Uterus (tissue), 4 donors: Measurements from ENCODE around the gene TCEAL8. TPM values are rescaled to one million over a fixed set of nuclear protein-coding genes. Genes with fewer than 3 reads are reported as not detected.

Experiments
- DNase-seq, 2 donors: peaks; one replicate each; pipeline ENCODE4 v3.0.0-alpha.2; 2019 to 2020
- H3K27ac ChIP-seq, 2 donors: fragments of 200-600 bp; sonication (generic); 1 replicate in 1 of 2; 2 replicates in 1 of 2; pipeline ENCODE4 v1.5.1; 2016 to 2018
- H3K27me3 ChIP-seq, 2 donors: fragments of 200-600 bp; sonication (generic); one replicate each; pipeline ENCODE4 v1.5.1; 2018 to 2019; ENCODE audit warnings: control low read depth in 1 of 2
- H3K36me3 ChIP-seq, 2 donors: fragments of 200-600 bp; sonication (generic); one replicate each; pipeline ENCODE4 v1.5.1; 2019; ENCODE audit warnings: control low read depth in 1 of 2
- H3K4me1 ChIP-seq, 2 donors: fragments of 200-600 bp; sonication (generic); one replicate each; pipeline ENCODE4 v1.5.1; 2018 to 2019; ENCODE audit warnings: control low read depth in 1 of 2
- H3K4me3 ChIP-seq, 2 donors: fragments of 200-600 bp; sonication (generic); 1 replicate in 1 of 2; 2 replicates in 1 of 2; pipeline ENCODE4 v1.5.1; 2018 to 2019; ENCODE audit warnings: mild to moderate bottlenecking in 1 of 2
- H3K9me3 ChIP-seq, 2 donors: fragments of 200-600 bp; sonication (generic); one replicate each; pipeline ENCODE4 v1.5.1; 2019; ENCODE audit warnings: control low read depth in 1 of 2
- POLR2A ChIP-seq, 2 donors: fragments of 450-650 bp; IDR thresholded peaks; one replicate each; pipeline ENCODE4 v1.6.1; 2016; ENCODE audit warnings: antibody characterized with exemption in 2 of 2, mild to moderate bottlenecking in 1 of 2, moderate library complexity in 1 of 2
- intact Hi-C: fragments of 100-400 bp; cut with DNase I; formaldehyde crosslinking; loops from one replicate; pipeline ENCODE4 v1.15.1; 2023; ENCODE audit warnings: low total_unique reads
- total RNA-seq, 4 donors: library from RNA; depleted of rRNA in 3 of 4; stranded (reverse); fragments of >200 nt in 3 of 4; gene quantifications; one replicate each; pipeline versions ENCODE4 v1.1.0 to v1.2.4, GENCODE V29; 2014 to 2023
- TF ChIP-seq, protein P1 (sequence below), 4 experiments: fragments of 200-600 bp in 2 of 4; fragments of 450-650 bp in 2 of 4; sonication (generic) in 2 of 4; IDR thresholded peaks; one replicate each; pipeline ENCODE4 v1.5.1; 2016 to 2019; ENCODE audit warnings: antibody characterized with exemption in 4 of 4, mild to moderate bottlenecking in 2 of 4, moderate library complexity in 1 of 4
- donor health status: DM: yes; HTN: yes; CAD: no.

Gene TCEAL8
- total RNA-seq, 4 donors from 2014 or later = 56.1 to 181 (median 128) TPM

- H3K4me3 ChIP-seq = peak overlapping the region; percentile 57 to 60
- H3K9me3 ChIP-seq = no peaks in the 10 kb centered on the region
- TF ChIP-seq, protein P1, sequence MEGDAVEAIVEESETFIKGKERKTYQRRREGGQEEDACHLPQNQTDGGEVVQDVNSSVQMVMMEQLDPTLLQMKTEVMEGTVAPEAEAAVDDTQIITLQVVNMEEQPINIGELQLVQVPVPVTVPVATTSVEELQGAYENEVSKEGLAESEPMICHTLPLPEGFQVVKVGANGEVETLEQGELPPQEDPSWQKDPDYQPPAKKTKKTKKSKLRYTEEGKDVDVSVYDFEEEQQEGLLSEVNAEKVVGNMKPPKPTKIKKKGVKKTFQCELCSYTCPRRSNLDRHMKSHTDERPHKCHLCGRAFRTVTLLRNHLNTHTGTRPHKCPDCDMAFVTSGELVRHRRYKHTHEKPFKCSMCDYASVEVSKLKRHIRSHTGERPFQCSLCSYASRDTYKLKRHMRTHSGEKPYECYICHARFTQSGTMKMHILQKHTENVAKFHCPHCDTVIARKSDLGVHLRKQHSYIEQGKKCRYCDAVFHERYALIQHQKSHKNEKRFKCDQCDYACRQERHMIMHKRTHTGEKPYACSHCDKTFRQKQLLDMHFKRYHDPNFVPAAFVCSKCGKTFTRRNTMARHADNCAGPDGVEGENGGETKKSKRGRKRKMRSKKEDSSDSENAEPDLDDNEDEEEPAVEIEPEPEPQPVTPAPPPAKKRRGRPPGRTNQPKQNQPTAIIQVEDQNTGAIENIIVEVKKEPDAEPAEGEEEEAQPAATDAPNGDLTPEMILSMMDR (IDR thresholded peaks at IDR 0.05) = no peak
- TF ChIP-seq POLR2A (IDR thresholded peaks at IDR 0.05) = no peak
- H3K4me1 ChIP-seq = no peaks in the 10 kb centered on the region
- intact Hi-C loops = no loop called here
- DNase-seq = peak in 1 of 2 donors; percentile 22
- no peaks in the 10 kb centered on the region for H3K27me3 ChIP-seq
- H3K27ac ChIP-seq = peak overlapping the region; percentile 82 to 93
- H3K36me3 ChIP-seq = no peaks in the 10 kb centered on the region
These were observed 39.4 kb downstream of the TCEAL8 start for GRCh38 chrX:103215425-103215991.

- TF ChIP-seq, protein P1 (IDR thresholded peaks at IDR 0.05) = no peak
- TF ChIP-seq POLR2A (IDR thresholded peaks at IDR 0.05) = peak; percentile 83 to 92
- no peaks in the 10 kb centered on the region for H3K4me1 ChIP-seq
- intact Hi-C loops = no loop called here
These were observed 40.0 kb downstream of the TCEAL8 start, which contains the start of gene BEX4 for GRCh38 chrX:103214870-103215424. BEX4 (plus strand) TSS chrX:103215108; CDS start chrX:103216154, 1,046 bp downstream.

GRCh38 chrX:103212749-103213457 is 42.1 kb downstream of the TCEAL8 start:
- intact Hi-C loops = no loop called here
- DNase-seq = no peak
- Histone ChIP-seq H3K9me3 (no peaks in the 10 kb centered on the region), H3K27ac (no peak overlapping the region), H3K4me1 (no peaks in the 10 kb centered on the region), H3K4me3 (no peak overlapping the region), H3K36me3 (no peaks in the 10 kb centered on the region), H3K27me3 (peaks cover 0 to 7% of the 10 kb centered on the region in 2 donors)
- TF ChIP-seq POLR2A (IDR thresholded peaks at IDR 0.05) = no peak
- TF ChIP-seq, protein P1 (IDR thresholded peaks at IDR 0.05) = no peak

More at GRCh38 chrX:103214870-103215424, 40.0 kb downstream of the TCEAL8 start, which contains the start of gene BEX4:
- DNase-seq = peak; percentile 82 to 83
- no peaks in the 10 kb centered on the region for H3K36me3 ChIP-seq
- H3K9me3 ChIP-seq = no peaks in the 10 kb centered on the region
- no peaks in the 10 kb centered on the region for H3K27me3 ChIP-seq
- H3K27ac ChIP-seq = peak within 1 kb of the TSS; percentile 82 to 93
- peak within 1 kb of the TSS; percentile 57 to 60 for H3K4me3 ChIP-seq

GRCh38 chrX:103211012-103211715 is 43.8 kb downstream of the TCEAL8 start:
- TF ChIP-seq POLR2A (IDR thresholded peaks at IDR 0.05) = no peak
- TF ChIP-seq, protein P1 (IDR thresholded peaks at IDR 0.05) = peak in 2 of 4 experiments; percentile 27 to 45
- no peaks in the 10 kb centered on the region for H3K4me1 ChIP-seq
- peak; percentile 21 to 43 for DNase-seq
- H3K27me3 ChIP-seq = peaks cover 0 to 7% of the 10 kb centered on the region in 2 donors
- intact Hi-C loops = no loop called here
- no peaks in the 10 kb centered on the region for H3K36me3 ChIP-seq
- no peak overlapping the region for H3K27ac ChIP-seq
- no peak overlapping the region for H3K4me3 ChIP-seq
- H3K9me3 ChIP-seq = no peaks in the 10 kb centered on the region
